ENCODE results near the gene SPC25.
"Not testable (repeated sequence)": the region's sequence is repeated elsewhere in the genome, so short reads cannot be mapped to it uniquely, and the experiment has no call there.

SPC25 gene

DNA sequence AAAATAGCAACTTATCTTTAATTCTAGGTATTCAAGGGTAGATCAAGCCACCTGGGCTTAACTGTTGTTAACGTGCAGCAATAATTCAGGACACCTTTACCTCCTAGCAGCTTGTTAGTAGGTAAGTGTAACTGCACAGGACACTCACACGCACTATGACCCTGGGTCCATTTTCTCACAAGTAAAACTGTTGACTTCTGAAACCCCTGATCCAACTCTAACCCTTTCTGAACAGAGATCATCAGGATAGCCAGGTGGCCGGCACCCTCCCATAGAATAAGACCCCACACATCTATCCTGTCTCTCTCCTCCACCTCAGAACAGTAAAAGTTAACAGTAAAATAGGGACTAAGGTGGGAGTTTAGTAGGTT lies 610 bp downstream of the SPC25 start:
- DNase-seq (ENCODE audit: insufficient read length, low spot score) (no peak), FAIRE-seq (no peak)
- TF ChIP-seq, protein P1, sequence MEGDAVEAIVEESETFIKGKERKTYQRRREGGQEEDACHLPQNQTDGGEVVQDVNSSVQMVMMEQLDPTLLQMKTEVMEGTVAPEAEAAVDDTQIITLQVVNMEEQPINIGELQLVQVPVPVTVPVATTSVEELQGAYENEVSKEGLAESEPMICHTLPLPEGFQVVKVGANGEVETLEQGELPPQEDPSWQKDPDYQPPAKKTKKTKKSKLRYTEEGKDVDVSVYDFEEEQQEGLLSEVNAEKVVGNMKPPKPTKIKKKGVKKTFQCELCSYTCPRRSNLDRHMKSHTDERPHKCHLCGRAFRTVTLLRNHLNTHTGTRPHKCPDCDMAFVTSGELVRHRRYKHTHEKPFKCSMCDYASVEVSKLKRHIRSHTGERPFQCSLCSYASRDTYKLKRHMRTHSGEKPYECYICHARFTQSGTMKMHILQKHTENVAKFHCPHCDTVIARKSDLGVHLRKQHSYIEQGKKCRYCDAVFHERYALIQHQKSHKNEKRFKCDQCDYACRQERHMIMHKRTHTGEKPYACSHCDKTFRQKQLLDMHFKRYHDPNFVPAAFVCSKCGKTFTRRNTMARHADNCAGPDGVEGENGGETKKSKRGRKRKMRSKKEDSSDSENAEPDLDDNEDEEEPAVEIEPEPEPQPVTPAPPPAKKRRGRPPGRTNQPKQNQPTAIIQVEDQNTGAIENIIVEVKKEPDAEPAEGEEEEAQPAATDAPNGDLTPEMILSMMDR (IDR thresholded peaks at IDR 0.05; ENCODE audit: insufficient read depth, missing control alignments) = no peak

DNA sequence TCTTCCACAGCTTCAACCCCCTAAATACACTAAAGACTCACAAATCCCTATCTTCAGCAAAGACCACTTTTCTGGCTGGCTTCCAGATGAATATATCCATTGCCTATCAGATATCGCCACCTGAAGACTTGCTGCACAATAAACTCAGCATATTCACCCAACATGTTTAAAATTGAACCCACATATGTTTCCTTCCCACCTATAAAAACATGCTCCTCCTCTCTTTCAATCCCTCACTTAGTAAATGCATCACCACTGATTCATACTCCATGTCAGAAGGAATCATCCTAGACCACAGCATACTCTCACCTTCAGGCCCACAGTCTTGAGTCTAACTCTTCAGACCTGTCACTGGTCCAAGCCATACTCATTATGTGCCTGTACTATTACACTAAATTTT lies 5.3 kb downstream of the SPC25 start:
- FAIRE-seq (no peak), DNase-seq (ENCODE audit: insufficient read length, low spot score) (no peak)
- TF ChIP-seq, protein P1 (IDR thresholded peaks at IDR 0.05; ENCODE audit: insufficient read depth, missing control alignments) = no peak

DNA sequence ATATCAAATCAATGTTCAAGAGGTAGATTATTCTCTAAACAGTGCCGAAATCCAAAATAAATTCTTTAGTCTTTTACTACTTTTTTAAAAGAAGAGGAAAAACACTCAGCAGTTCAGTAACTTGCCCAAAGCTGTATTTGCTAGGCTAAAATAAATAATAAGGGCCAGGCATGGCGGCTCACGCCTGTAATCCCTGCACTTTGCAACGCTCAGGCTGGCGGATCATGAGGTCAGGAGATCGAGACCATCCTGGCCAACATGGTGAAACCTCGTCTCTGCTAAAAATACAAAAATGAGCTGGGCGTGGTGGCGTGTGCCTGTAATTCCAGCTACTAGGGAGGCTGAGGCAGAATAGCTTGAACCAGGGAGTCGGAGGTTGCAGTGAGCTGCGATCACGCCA lies 8.1 kb downstream of the SPC25 start:
- FAIRE-seq; DNase-seq (ENCODE audit: insufficient read length, low spot score): not testable (repeated sequence)

DNA sequence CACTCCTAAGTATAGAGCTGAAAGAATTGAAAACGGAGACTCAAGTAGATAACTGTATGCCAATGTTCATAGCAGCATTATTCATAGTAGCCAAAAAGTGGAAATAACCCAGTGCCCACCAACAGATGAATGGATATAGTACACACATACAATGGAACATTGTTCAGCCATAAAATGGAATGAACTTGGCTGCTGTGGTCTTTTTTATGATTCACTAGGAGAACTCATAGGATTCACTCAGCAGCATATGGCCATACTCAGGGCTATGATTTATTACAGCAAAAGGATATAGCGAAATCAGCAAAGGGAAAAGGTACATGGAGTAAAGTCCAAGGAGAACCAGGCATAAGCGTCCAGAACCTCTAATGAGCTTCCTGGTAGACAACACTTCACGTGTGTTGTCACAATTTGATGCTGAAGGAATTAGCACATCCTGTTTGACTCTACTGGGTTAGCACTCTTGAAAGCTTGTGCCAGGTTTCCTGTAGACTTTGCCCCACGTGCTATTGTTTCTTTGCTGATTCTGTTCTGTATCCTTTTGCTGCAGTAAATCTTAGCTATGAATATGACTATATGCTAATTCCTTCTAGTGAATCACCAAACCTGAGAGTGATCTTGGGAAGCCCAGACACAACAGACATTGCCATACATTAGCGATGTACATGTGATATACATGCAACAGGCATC lies 15.7 kb downstream of the SPC25 start:
- DNase-seq (ENCODE audit: insufficient read length, low spot score) (no peak), FAIRE-seq (no peak)
- TF ChIP-seq, protein P1 (IDR thresholded peaks at IDR 0.05; ENCODE audit: insufficient read depth, missing control alignments) = no peak

DNA sequence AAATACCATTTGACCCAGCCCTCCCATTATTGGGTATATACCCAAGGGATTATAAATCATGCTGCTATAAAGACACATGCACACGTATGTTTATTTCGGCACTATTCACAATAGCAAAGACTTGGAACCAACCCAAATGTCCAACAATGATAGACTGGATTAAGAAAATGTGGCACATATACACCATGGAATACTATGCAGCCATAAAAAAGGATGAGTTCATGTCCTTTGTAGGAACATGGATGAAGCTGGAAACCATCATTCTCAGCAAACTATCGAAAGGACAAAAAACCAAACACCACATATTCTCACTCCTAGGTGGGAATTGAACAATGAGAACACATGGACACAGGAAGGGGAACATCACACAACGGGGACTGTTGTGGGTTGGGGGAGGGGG lies 19.4 kb downstream of the SPC25 start:
- FAIRE-seq; DNase-seq (ENCODE audit: insufficient read length, low spot score): not testable (repeated sequence)

DNA sequence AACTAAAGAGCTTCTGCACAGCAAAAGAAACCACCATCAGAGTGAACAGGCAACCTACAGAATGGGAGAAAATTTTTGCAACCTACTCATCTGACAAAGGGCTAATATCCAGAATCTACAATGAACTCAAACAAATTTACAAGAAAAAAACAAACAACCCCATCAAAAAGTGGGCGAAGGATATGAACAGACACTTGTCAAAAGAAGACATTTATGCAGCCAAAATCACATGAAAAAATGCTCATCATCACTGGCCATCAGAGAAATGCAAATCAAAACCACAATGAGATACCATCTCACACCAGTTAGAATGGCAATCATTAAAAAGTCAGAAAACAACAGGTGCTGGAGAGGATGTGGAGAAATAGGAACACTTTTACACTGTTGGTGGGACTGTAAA lies 19.9 kb downstream of the SPC25 start:
- FAIRE-seq; DNase-seq (ENCODE audit: insufficient read length, low spot score): not testable (repeated sequence)

DNA sequence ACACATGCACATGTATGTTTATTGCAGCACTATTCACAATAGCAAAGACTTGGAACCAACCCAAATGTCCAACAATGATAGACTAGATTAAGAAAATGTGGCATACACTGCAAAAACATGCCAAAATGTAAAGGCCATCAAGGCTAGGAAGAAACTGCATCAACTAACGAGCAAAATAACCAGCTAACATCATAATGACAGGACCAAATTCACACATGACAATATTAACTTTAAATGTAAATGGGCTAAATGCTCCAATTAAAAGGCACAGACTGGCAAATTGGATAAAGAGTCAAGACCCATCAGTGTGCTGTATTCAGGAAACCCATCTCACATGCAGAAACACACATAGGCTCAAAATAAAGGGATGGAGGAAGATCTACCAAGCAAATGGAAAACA lies 23.1 kb downstream of the SPC25 start:
- not testable (repeated sequence) for FAIRE-seq

DNA sequence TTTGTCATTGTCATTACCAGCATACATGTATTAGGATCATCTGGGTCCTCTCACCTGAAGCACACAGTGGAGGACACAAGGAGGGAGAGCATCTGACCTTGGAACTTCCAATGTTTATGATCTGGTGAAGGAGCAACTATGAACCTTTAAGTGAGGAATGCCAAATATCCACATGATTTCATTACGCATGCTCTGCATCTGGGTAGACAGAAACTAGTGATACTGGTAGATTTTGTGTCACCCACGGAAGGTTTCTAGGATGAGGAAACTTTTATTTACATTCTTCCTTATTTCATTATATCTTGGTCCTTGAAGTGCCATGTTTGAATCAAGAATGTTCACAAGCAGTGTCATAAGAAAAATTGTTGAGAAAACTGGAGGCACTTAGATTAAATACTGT lies 32.1 kb downstream of the SPC25 start:
- no peak for DNase-seq (ENCODE audit: insufficient read length, low spot score)
- no peak for FAIRE-seq
- TF ChIP-seq, protein P1 (IDR thresholded peaks at IDR 0.05; ENCODE audit: insufficient read depth, missing control alignments) = no peak

More for the DNA sequence above, 23.1 kb downstream of the SPC25 start:
- not testable (repeated sequence) for DNase-seq (ENCODE audit: insufficient read length, low spot score)

DNA sequence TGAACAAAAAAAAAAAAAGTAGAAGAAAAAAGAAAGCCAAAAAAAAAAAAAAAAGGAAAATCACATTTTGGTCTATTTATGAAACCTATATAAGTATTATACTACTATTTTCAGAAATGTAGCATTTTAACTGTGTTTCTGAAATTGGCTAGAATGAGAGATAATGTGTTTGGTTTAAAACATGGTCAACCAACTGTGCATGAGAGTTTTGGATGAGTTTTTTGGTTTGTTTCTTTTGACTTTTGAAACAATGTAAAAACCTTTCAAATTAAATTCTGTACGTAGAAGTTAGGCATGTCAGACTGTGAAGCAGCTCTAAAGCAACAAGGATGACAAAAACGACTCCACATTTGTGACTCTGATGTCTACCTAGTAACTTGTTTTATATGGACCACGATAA lies 34.6 kb downstream of the SPC25 start:
- TF ChIP-seq, protein P1 (IDR thresholded peaks at IDR 0.05; ENCODE audit: insufficient read depth, missing control alignments) = no peak
- DNase-seq (ENCODE audit: insufficient read length, low spot score) (no peak), FAIRE-seq (no peak)

All from D721Med (cell line).